Liver (tissue), 9 donors: ENCODE measurements around the gene GOLGA2. TPM values are rescaled to one million over a fixed set of nuclear protein-coding genes. Genes with fewer than 3 reads are reported as not detected.

Experiments
- DNase-seq: peaks from one replicate; pipeline ENCODE4 v3.0.0-alpha.2; 2017; ENCODE audit warnings: low spot score
- H3K27ac ChIP-seq, 2 donors: one replicate each; pipeline ENCODE4 v1.7.0; 2013; ENCODE audit warnings: inconsistent platforms in 2 of 2, low read length in 2 of 2, control low read depth in 1 of 2, low read depth in 1 of 2, mild to moderate bottlenecking in 1 of 2
- H3K27me3 ChIP-seq, 4 donors: one replicate each; pipeline versions ENCODE4 v1.6.1 to v1.7.0; 2013; ENCODE audit warnings: low read length in 3 of 4, inconsistent platforms in 1 of 4, mild to moderate bottlenecking in 1 of 4, moderate library complexity in 1 of 4; ENCODE audit not compliant: control insufficient read depth in 4 of 4, insufficient read depth in 4 of 4
- H3K36me3 ChIP-seq, 4 donors: one replicate each; pipeline versions ENCODE4 v1.6.1 to v1.7.0; 2013; ENCODE audit warnings: low read length in 3 of 4, mild to moderate bottlenecking in 3 of 4, low read depth in 1 of 4, moderate library complexity in 1 of 4; ENCODE audit not compliant: control insufficient read depth in 4 of 4, insufficient read depth in 3 of 4
- H3K4me1 ChIP-seq, 4 donors: one replicate each; pipeline versions ENCODE4 v1.6.1 to v1.7.0; 2013; ENCODE audit warnings: low read length in 3 of 4, mild to moderate bottlenecking in 3 of 4, moderate library complexity in 1 of 4; ENCODE audit not compliant: control insufficient read depth in 4 of 4, insufficient read depth in 4 of 4
- H3K4me3 ChIP-seq, 3 donors: one replicate each; pipeline versions ENCODE4 v1.6.1 to v1.7.0; 2013; ENCODE audit warnings: low read length in 3 of 3, control low read depth in 1 of 3, low read depth in 1 of 3, mild to moderate bottlenecking in 1 of 3
- H3K9ac ChIP-seq, 2 donors: one replicate each; pipeline ENCODE4 v1.7.0; 2013; ENCODE audit warnings: low read length in 2 of 2, mild to moderate bottlenecking in 2 of 2, moderate library complexity in 2 of 2, control low read depth in 1 of 2, low read depth in 1 of 2
- H3K9me3 ChIP-seq, 4 donors: one replicate each; pipeline versions ENCODE4 v1.6.1 to v1.7.0; 2013; ENCODE audit warnings: low read length in 3 of 4; ENCODE audit not compliant: control insufficient read depth in 4 of 4
- ATF3 ChIP-seq: IDR thresholded peaks from 2 replicates; pipeline ENCODE4 v1.6.1; 2016; ENCODE audit warnings: antibody characterized with exemption
- CTCF ChIP-seq: fragments of 150-350 bp; IDR thresholded peaks from 2 replicates; pipeline ENCODE4 v1.5.1; 2017; ENCODE audit warnings: improper control_type of control experiment, low read depth, low read length; ENCODE audit not compliant: missing input control
- EGR1 ChIP-seq, 2 donors: IDR thresholded peaks; 2 replicates each; pipeline ENCODE4 v1.6.1; 2016 to 2018; ENCODE audit warnings: antibody characterized with exemption in 2 of 2, low read depth in 2 of 2
- FOXA1 ChIP-seq: IDR thresholded peaks from 2 replicates; pipeline ENCODE4 v1.6.1; 2016; ENCODE audit warnings: antibody characterized with exemption
- FOXA2 ChIP-seq: IDR thresholded peaks from 2 replicates; pipeline ENCODE4 v1.6.1; 2016; ENCODE audit warnings: antibody characterized with exemption
- GABPA ChIP-seq, 2 donors: IDR thresholded peaks in 1 of 2; conservative IDR thresholded peaks in 1 of 2; 2 replicates each; pipeline ENCODE4 v1.6.1; 2016; ENCODE audit warnings: antibody characterized with exemption in 2 of 2, mild to moderate bottlenecking in 1 of 2, moderate library complexity in 1 of 2
- HNF4A ChIP-seq, 2 donors: conservative IDR thresholded peaks; 2 replicates each; pipeline ENCODE4 v1.6.1; 2016; ENCODE audit warnings: antibody characterized with exemption in 2 of 2, mild to moderate bottlenecking in 2 of 2
- HNF4G ChIP-seq: IDR thresholded peaks from 2 replicates; pipeline ENCODE4 v1.6.1; 2016; ENCODE audit warnings: antibody characterized with exemption
- JUND ChIP-seq, 2 donors: IDR thresholded peaks; 2 replicates each; pipeline ENCODE4 v1.6.1; 2016; ENCODE audit warnings: antibody characterized with exemption in 2 of 2
- MAX ChIP-seq: IDR thresholded peaks from 2 replicates; pipeline ENCODE4 v1.6.1; 2016; ENCODE audit warnings: antibody characterized with exemption
- NR2F2 ChIP-seq: IDR thresholded peaks from 2 replicates; pipeline ENCODE4 v1.6.1; 2016; ENCODE audit warnings: antibody characterized with exemption
- RAD21 ChIP-seq, 2 donors: IDR thresholded peaks; 2 replicates each; pipeline ENCODE4 v1.6.1; 2016; ENCODE audit warnings: antibody characterized with exemption in 2 of 2, mild to moderate bottlenecking in 2 of 2
- REST ChIP-seq: IDR thresholded peaks from 2 replicates; pipeline ENCODE4 v1.6.1; 2016; ENCODE audit warnings: antibody characterized with exemption, mild to moderate bottlenecking
- RXRA ChIP-seq, 2 donors: IDR thresholded peaks; 2 replicates each; pipeline ENCODE4 v1.6.1; 2017 to 2018; ENCODE audit warnings: antibody characterized with exemption in 2 of 2, mild to moderate bottlenecking in 1 of 2
- SP1 ChIP-seq: IDR thresholded peaks from 2 replicates; pipeline ENCODE4 v1.6.1; 2018; ENCODE audit warnings: antibody characterized with exemption, mild to moderate bottlenecking
- TAF1 ChIP-seq: conservative IDR thresholded peaks from 2 replicates; pipeline ENCODE4 v1.6.1; 2016; ENCODE audit warnings: antibody characterized with exemption, mild to moderate bottlenecking
- YY1 ChIP-seq: IDR thresholded peaks from 2 replicates; pipeline ENCODE4 v1.6.1; 2016; ENCODE audit warnings: antibody characterized with exemption, mild to moderate bottlenecking
- ZBTB33 ChIP-seq: IDR thresholded peaks from 2 replicates; pipeline ENCODE4 v1.6.1; 2016; ENCODE audit warnings: antibody characterized with exemption
- WGBS: extraction: QIAGEN DNeasy Blood & Tissue Kit; methylation state at CpG from one replicate; pipeline ENCODE4 v1.1.7; 2013; 5-methylcytosine and 5-hydroxymethylcytosine counted together
- polyA plus RNA-seq, 2 donors: library from polyadenylated mRNA; stranded (reverse) in 1 of 2; unstranded in 1 of 2; fragments of 200-250 nt in 1 of 2; fragments of >200 nt in 1 of 2; fragmentation: Nextera tagmentation in 1 of 2; extraction: Ambion mirVana in 1 of 2; gene quantifications; one replicate each; pipeline versions ENCODE4 v1.2.1 to v1.2.3, GENCODE V29; 2013 to 2015
- total RNA-seq, 2 donors: library from RNA; depleted of rRNA; stranded (reverse); fragments of >200 nt; gene quantifications; one replicate each; pipeline ENCODE4 v1.2.3, GENCODE V29; 2014
- donor health status: healthy.
- donor health status: healthy.
- donor health status: healthy.
- donor health status: healthy.
- donor health status: healthy.

Gene GOLGA2
- total and polyA plus RNA-seq, 4 donors: 14.4 to 45.7 (median 27.9) TPM

- Histone ChIP-seq H3K4me1 (peaks cover 0 to 5% (median under 1%) of the 10 kb centered on the region in 4 donors), H3K9me3 (no peaks in the 10 kb centered on the region), H3K36me3 (no peaks in the 10 kb centered on the region), H3K27me3 (no peaks in the 10 kb centered on the region), H3K27ac (no peak overlapping the region), H3K4me3 (no peak overlapping the region), H3K9ac (no peak overlapping the region)
- TF ChIP-seq NR2F2 (no peak), ATF3 (no peak), CTCF (no peak), RXRA (IDR thresholded peaks at IDR 0.05) (no peak), GABPA (IDR thresholded peaks at IDR 0.05 in 1 of 2, conservative IDR thresholded peaks at IDR 0.05 in 1 of 2) (no peak), FOXA2 (no peak), MAX (no peak), JUND (IDR thresholded peaks at IDR 0.05) (no peak), YY1 (no peak), HNF4A (conservative IDR thresholded peaks at IDR 0.05) (no peak), ZBTB33 (no peak), SP1 (no peak), FOXA1 (no peak), EGR1 (IDR thresholded peaks at IDR 0.05; ENCODE audit: low read depth in 2 of 2) (no peak), TAF1 (no peak)
- no peak for DNase-seq
- WGBS: 62% methylated on average over 13 of the region's 13 CpGs
These were observed 31.5 kb downstream of the GOLGA2 start for GRCh38 chr9:128244091-128244836.

GRCh38 chr9:128243215-128244018 lies 32.4 kb downstream of the GOLGA2 start:
- H3K4me3 ChIP-seq: no peak overlapping the region
- H3K9ac ChIP-seq: no peak overlapping the region
- H3K27me3 ChIP-seq: no peaks in the 10 kb centered on the region
- no peaks in the 10 kb centered on the region for H3K36me3 ChIP-seq
- WGBS: 75% methylated on average over 13 of the region's 13 CpGs
- H3K27ac ChIP-seq: no peak overlapping the region
- no peak for DNase-seq
- H3K9me3 ChIP-seq: no peaks in the 10 kb centered on the region
- H3K4me1 ChIP-seq: peaks cover 0 to 5% (median under 1%) of the 10 kb centered on the region in 4 donors
- TF ChIP-seq FOXA1 (no peak), HNF4A (conservative IDR thresholded peaks at IDR 0.05) (no peak), RAD21 (IDR thresholded peaks at IDR 0.05) (no peak), ZBTB33 (no peak), REST (no peak), HNF4G (no peak), SP1 (no peak), MAX (no peak), ATF3 (no peak), YY1 (no peak), RXRA (IDR thresholded peaks at IDR 0.05) (no peak)
